Thyroid gland (tissue), 4 donors: ENCODE results near the gene MRPL10. TPM values are rescaled to one million over a fixed set of nuclear protein-coding genes. Genes with fewer than 3 reads are reported as not detected.

Experiments used
- DNase-seq, 2 donors: peaks; one replicate each; pipeline ENCODE4 v3.0.0-alpha.2; 2019
- H3K27ac ChIP-seq, 3 donors: fragments of 200-600 bp; sonication (generic); 1 replicate in 2 of 3; 2 replicates in 1 of 3; pipeline ENCODE4 v1.5.1; 2016 to 2019; ENCODE audit warnings: mild to moderate bottlenecking in 1 of 3, moderate library complexity in 1 of 3
- H3K27me3 ChIP-seq: fragments of 200-600 bp; sonication (generic); one replicate; pipeline ENCODE4 v1.5.1; 2019
- H3K36me3 ChIP-seq, 2 donors: fragments of 200-600 bp; sonication (generic); one replicate each; pipeline ENCODE4 v1.5.1; 2016 to 2019
- H3K4me1 ChIP-seq, 2 donors: fragments of 200-600 bp; sonication (generic); one replicate each; pipeline ENCODE4 v1.5.1; 2017 to 2019
- H3K4me3 ChIP-seq, 3 donors: fragments of 200-600 bp; sonication (generic); replicated peaks in 1 of 3; 1 replicate in 2 of 3; 2 replicates in 1 of 3; pipeline ENCODE4 v1.5.1; 2016; ENCODE audit warnings: mild to moderate bottlenecking in 1 of 3
- H3K9me3 ChIP-seq: fragments of 200-600 bp; sonication (generic); one replicate; pipeline ENCODE4 v1.5.1; 2017
- POLR2A ChIP-seq, 2 donors: fragments of 450-650 bp; IDR thresholded peaks; one replicate each; pipeline ENCODE4 v1.6.1; 2017; ENCODE audit warnings: antibody characterized with exemption in 2 of 2, mild to moderate bottlenecking in 2 of 2, moderate library complexity in 1 of 2
- WGBS, 2 donors: methylation state at CpG; one replicate each; pipeline ENCODE4 v1.1.5; 2017; 5-methylcytosine and 5-hydroxymethylcytosine counted together
- intact Hi-C: fragments of 100-400 bp; cut with DNase I; formaldehyde crosslinking; loops from one replicate; pipeline ENCODE4 v1.15.1; 2023
- total RNA-seq, 4 donors: library from RNA; depleted of rRNA; stranded (reverse); fragments of >200 nt; gene quantifications; one replicate each; pipeline ENCODE4 v1.2.3, GENCODE V29; 2016
- TF ChIP-seq, protein P1 (sequence below), 6 experiments: fragments of 200-600 bp in 3 of 6; fragments of 450-650 bp in 3 of 6; sonication (generic) in 3 of 6; IDR thresholded peaks; one replicate each; pipeline ENCODE4 v1.5.1; 2016 to 2019; ENCODE audit warnings: antibody characterized with exemption in 6 of 6, mild to moderate bottlenecking in 2 of 6, inconsistent platforms in 1 of 6, moderate library complexity in 1 of 6

MRPL10 gene
- total RNA-seq, 4 donors from 2014 or later = 36.1 to 51.9 (median 39.1) TPM

DNA sequence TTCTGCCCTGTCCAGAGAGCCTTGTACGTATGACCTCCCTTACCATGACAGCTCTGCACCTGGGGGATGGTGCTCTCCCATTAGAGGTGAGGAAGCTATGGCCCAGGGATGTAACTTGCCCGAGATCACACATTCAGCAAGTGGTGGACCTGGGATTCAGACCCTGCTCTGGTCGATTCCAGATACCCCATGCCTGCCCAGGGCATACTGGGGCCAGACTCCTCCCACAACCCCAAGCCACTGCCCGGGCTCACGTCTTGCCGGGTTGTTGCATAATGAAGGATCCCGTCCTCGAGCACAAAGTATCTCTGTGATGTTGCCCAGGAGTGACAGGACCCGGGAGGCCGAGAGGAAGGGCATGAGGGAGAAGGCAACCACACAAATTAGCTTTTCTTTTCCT lies 11.9 kb downstream of the MRPL10 start:
- WGBS, 2 donors = 86 to 89% methylated on average over 9 of the region's 10 CpGs
- Histone ChIP-seq H3K9me3 (no peaks in the 10 kb centered on the region), H3K36me3 (peaks cover 24 to 51% of the 10 kb centered on the region in 2 donors), H3K27ac (no peak overlapping the region), H3K4me3 (no peak overlapping the region), H3K4me1 (peaks cover 7 to 20% of the 10 kb centered on the region in 2 donors), H3K27me3 (no peaks in the 10 kb centered on the region)
- intact Hi-C loops = no loop called here
- TF ChIP-seq, protein P1, sequence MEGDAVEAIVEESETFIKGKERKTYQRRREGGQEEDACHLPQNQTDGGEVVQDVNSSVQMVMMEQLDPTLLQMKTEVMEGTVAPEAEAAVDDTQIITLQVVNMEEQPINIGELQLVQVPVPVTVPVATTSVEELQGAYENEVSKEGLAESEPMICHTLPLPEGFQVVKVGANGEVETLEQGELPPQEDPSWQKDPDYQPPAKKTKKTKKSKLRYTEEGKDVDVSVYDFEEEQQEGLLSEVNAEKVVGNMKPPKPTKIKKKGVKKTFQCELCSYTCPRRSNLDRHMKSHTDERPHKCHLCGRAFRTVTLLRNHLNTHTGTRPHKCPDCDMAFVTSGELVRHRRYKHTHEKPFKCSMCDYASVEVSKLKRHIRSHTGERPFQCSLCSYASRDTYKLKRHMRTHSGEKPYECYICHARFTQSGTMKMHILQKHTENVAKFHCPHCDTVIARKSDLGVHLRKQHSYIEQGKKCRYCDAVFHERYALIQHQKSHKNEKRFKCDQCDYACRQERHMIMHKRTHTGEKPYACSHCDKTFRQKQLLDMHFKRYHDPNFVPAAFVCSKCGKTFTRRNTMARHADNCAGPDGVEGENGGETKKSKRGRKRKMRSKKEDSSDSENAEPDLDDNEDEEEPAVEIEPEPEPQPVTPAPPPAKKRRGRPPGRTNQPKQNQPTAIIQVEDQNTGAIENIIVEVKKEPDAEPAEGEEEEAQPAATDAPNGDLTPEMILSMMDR (IDR thresholded peaks at IDR 0.05) = no peak
- no peak for TF ChIP-seq POLR2A (IDR thresholded peaks at IDR 0.05)
- no peak for DNase-seq

DNA sequence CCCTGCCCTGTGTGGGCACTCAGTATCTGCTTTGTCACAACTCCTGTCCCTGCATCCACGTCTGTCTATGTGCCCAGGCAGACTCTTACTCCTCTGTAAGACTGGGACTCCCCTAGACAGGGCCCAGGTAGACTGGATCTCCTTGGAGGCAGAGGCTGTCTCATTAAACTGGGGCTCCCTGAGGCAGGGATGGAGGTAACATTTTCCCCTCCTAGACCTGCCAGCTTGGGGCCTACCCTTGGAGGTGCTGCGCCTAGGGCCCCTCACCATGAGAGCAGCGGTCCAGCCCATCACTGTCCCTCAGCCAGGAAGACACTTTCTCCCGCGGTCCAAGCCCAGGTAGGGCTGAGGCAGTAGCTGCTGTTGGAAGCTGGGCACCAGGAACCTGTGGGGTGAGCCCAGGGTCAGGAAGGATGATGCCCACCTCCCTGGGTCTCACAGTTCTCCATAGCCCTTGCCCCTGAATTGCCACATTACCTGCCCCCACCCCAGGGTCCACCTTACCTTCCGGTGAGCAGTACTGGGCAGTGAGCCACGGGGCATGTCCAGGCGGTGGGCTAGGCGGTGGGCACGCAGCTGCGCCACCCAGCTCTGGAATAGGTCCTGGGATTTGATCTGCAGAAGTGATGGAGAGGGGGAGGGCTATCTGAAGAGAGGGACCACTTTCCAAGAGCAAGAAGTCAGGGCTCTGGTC lies 13.2 kb downstream of the MRPL10 start:
- intact Hi-C loops = no loop called here
- 93 to 97% methylated on average over 5 to 7 of the region's 11 CpGs for WGBS, 2 donors
- H3K4me1 ChIP-seq = peaks cover 7 to 20% of the 10 kb centered on the region in 2 donors
- peaks cover 18 to 46% of the 10 kb centered on the region in 2 donors for H3K36me3 ChIP-seq
- no peak for TF ChIP-seq POLR2A (IDR thresholded peaks at IDR 0.05)
- TF ChIP-seq, protein P1 (IDR thresholded peaks at IDR 0.05) = no peak
- no peaks in the 10 kb centered on the region for H3K9me3 ChIP-seq
- no peak overlapping the region for H3K4me3 ChIP-seq
- no peak for DNase-seq
- H3K27me3 ChIP-seq = no peaks in the 10 kb centered on the region
- no peak overlapping the region for H3K27ac ChIP-seq

DNA sequence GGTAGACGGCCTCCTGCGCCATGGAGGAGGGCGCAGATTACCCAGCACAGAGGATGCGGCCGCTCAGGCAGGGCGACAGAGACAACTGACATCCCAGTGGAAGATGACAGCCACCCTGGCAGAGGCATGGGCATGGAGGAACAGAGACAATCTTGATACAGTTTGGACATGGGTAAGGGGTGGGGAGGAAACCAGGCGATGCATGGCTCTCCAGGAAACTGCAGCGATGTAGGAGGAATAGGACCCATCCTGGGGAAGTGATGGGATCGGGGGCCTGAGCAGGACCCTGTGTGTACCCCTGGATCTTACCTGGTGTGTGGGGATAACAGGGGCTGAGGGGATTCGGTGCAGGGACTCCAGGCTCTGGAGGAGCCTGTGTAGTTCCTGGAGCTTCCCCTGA lies 14.4 kb downstream of the MRPL10 start:
- peaks cover 14 to 16% of the 10 kb centered on the region in 2 donors for H3K4me1 ChIP-seq
- H3K36me3 ChIP-seq = peaks cover 18 to 45% of the 10 kb centered on the region in 2 donors
- TF ChIP-seq POLR2A (IDR thresholded peaks at IDR 0.05) = no peak
- TF ChIP-seq, protein P1 (IDR thresholded peaks at IDR 0.05) = no peak
- DNase-seq = no peak
- H3K9me3 ChIP-seq = no peaks in the 10 kb centered on the region
- intact Hi-C loops = no loop called here
- H3K27me3 ChIP-seq = no peaks in the 10 kb centered on the region
- H3K4me3 ChIP-seq = no peak overlapping the region
- 96 to 97% methylated on average over 10 of the region's 10 CpGs for WGBS, 2 donors
- no peak overlapping the region for H3K27ac ChIP-seq

DNA sequence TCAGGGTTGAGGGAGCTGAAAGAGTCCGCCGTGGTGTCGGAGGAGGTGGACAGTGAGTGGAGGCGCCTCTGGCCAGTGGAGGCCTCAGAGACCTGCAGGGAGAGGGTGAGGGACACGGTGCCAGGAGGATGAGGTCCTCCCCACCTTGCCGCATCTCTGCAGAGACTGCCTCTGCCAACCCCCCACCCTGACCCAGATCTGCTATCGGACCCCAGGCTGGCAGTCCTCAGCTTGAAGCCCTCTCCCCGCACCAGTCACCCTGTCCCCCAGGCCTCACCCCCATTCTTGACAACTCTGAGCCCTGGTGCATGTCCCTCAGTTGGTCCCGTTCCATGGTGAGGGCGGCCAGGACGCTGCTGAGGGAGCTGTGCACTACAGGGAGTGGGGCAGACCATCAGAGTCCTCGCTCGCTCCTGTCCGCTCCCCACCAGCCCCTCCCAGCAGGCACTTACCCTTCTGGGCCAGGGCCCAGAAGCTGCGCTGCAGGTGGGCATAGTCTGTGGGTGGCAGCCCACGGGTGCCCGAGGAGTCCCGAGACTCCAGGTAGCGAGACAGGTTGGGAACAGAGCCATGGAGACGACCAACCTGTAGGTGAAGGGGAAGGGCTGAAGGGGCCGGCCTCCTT lies 15.1 kb downstream of the MRPL10 start:
- TF ChIP-seq, protein P1 (IDR thresholded peaks at IDR 0.05) = no peak
- TF ChIP-seq POLR2A (IDR thresholded peaks at IDR 0.05) = no peak
- no peak for DNase-seq
- Histone ChIP-seq H3K4me1 (peaks cover 16 to 19% of the 10 kb centered on the region in 2 donors), H3K4me3 (no peak overlapping the region), H3K27me3 (no peaks in the 10 kb centered on the region), H3K27ac (no peak overlapping the region), H3K9me3 (no peaks in the 10 kb centered on the region), H3K36me3 (peaks cover 18 to 45% of the 10 kb centered on the region in 2 donors)
- 93 to 95% methylated on average over 16 to 21 of the region's 21 CpGs for WGBS, 2 donors
- intact Hi-C loops = no loop called here
